GM12874 (cell line): ENCODE measurements around the gene QRSL1.

Source experiments
- CTCF ChIP-seq: IDR thresholded peaks from 2 replicates; pipeline ENCODE4 v1.5.1; 2011; ENCODE audit warnings: low read depth, mild to moderate bottlenecking, control low read depth, low read length, moderate library complexity; ENCODE audit not compliant: insufficient read depth

Gene QRSL1

GRCh38 chr6:106628658-106629102 is 698 bp upstream of the QRSL1 start:
- no peak for TF ChIP-seq CTCF

GRCh38 chr6:106629859-106630163 is 433 bp downstream of the QRSL1 start:
- no peak for TF ChIP-seq CTCF

- no peak for TF ChIP-seq CTCF
Observed at GRCh38 chr6:106630366-106630765, 988 bp downstream of the QRSL1 start.

GRCh38 chr6:106631346-106631745 is 2.0 kb downstream of the QRSL1 start:
- no peak for TF ChIP-seq CTCF

GRCh38 chr6:106634565-106634964 is 5.2 kb downstream of the QRSL1 start:
- TF ChIP-seq CTCF: no peak

- no peak for TF ChIP-seq CTCF
Observed at GRCh38 chr6:106637051-106637716, 7.8 kb downstream of the QRSL1 start.

GRCh38 chr6:106637717-106638341 is 8.5 kb downstream of the QRSL1 start:
- no peak for TF ChIP-seq CTCF
